ENCODE measurements around the gene ITIH1.

GRCh38 chr3:52841211-52841980, 64.0 kb downstream of the ITIH1 start:
- TF ChIP-seq CTCF (IDR thresholded peaks at IDR 0.05) (no peak), POLR2A (IDR thresholded peaks at IDR 0.05) (no peak), POLR2AphosphoS5 (IDR thresholded peaks at IDR 0.05) (no peak)
